ENCODE results near the gene TROAP.
"Not testable (repeated sequence)": the region's sequence is repeated elsewhere in the genome, so short reads cannot be mapped to it uniquely, and the experiment has no call there.

Gene TROAP

GRCh38 chr12:49366652-49367380 lies 43.8 kb downstream of the TROAP start:
- peak; percentile 75 for DNase-seq (ENCODE audit: low read depth)

- DNase-seq (ENCODE audit: low read depth) = no peak
Measured at GRCh38 chr12:49367381-49368239, 44.6 kb downstream of the TROAP start, which contains the start of gene SPATS2. SPATS2 (plus strand) TSS chr12:49367462; CDS start chr12:49461013, 93,551 bp downstream.

- no peak for DNase-seq (ENCODE audit: low read depth)
Measured at GRCh38 chr12:49368240-49368600, 45.2 kb downstream of the TROAP start.

- DNase-seq (ENCODE audit: low read depth) = no peak
Measured at GRCh38 chr12:49369411-49370145, 46.5 kb downstream of the TROAP start.

GRCh38 chr12:49370539-49370938 lies 47.5 kb downstream of the TROAP start:
- no peak for DNase-seq (ENCODE audit: low read depth)

GRCh38 chr12:49375406-49375805 lies 52.4 kb downstream of the TROAP start:
- DNase-seq (ENCODE audit: low read depth) = no peak

- no peak for DNase-seq (ENCODE audit: low read depth)
Measured at GRCh38 chr12:49377386-49377785, 54.3 kb downstream of the TROAP start.

- not testable (repeated sequence) for DNase-seq (ENCODE audit: low read depth)
Measured at GRCh38 chr12:49380184-49380583, 57.1 kb downstream of the TROAP start.

Data from activated T-helper 1 cell treated with Interleukin-2 at 50 U/mL for 16 hours (primary cell).